BLaER1 (cell line): ENCODE measurements around the gene DENND1A.

Source experiments
- H3K27ac ChIP-seq: shearing (Covaris generic); formaldehyde crosslinking; 2 replicates; pipeline ENCODE4 v1.8.1; 2022
- H3K27me3 ChIP-seq: shearing (Covaris generic); formaldehyde crosslinking; 2 replicates; pipeline ENCODE4 v1.8.1; 2022
- H3K36me3 ChIP-seq: shearing (Covaris generic); formaldehyde crosslinking; 2 replicates; pipeline ENCODE4 v1.8.1; 2022
- H3K4me1 ChIP-seq: shearing (Covaris generic); formaldehyde crosslinking; 2 replicates; pipeline ENCODE4 v1.8.1; 2022
- H3K4me2 ChIP-seq: shearing (Covaris generic); formaldehyde crosslinking; 2 replicates; pipeline ENCODE4 v1.8.1; 2022
- H3K4me3 ChIP-seq: shearing (Covaris generic); formaldehyde crosslinking; 2 replicates; pipeline ENCODE4 v1.8.1; 2022
- H3K9ac ChIP-seq: shearing (Covaris generic); formaldehyde crosslinking; 2 replicates; pipeline ENCODE4 v1.8.1; 2022
- H3K9me3 ChIP-seq: shearing (Covaris generic); formaldehyde crosslinking; 2 replicates; pipeline ENCODE4 v1.8.1; 2022
- H4K20me1 ChIP-seq: shearing (Covaris generic); formaldehyde crosslinking; 2 replicates; pipeline ENCODE4 v1.8.1; 2022
- Cebpa-rat ChIP-seq: shearing (Covaris generic); IDR thresholded peaks from 2 replicates; pipeline ENCODE4 v1.8.1; 2022

Gene DENND1A

DNA sequence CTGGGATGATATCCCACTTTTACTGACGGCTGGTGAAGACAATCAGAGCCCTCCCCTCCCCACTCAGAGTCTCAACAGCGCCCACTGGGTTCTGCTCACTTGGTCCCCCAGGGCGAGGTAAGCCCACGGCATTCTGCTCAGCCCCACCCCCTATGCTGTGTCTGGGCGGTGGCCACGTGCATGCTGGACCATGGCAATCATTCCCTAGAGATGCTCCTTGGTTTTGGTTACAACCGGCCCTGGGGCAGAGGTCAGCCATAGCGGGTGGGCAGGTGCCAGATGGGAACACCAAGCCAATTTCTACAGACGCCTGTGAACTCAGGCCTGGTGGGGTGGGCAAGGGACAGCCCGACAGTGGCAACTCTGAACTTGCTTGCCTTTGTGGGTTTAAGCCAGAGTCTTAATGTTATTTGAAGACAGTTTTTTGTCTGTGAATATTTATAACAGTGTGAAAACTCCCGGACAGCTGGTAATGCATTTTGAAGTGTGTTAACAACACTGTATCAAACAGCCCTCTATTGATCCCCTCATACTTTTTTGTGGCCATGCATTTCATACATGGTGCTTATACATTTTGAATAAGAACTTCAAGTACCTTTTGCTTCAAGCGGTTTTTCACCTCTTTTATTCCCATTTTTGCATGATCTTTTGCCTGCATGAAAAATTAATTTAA lies 479.7 kb downstream of the DENND1A start:
- no peak for TF ChIP-seq Cebpa-rat
- no peak overlapping the region for H3K4me3 ChIP-seq
- H3K9me3 ChIP-seq = no peaks in the 10 kb centered on the region
- H3K4me1 ChIP-seq = peaks cover 9% of the 10 kb centered on the region
- no peaks in the 10 kb centered on the region for H3K27me3 ChIP-seq
- H3K4me2 ChIP-seq = no peak overlapping the region
- no peaks in the 10 kb centered on the region for H4K20me1 ChIP-seq
- no peak overlapping the region for H3K27ac ChIP-seq
- H3K9ac ChIP-seq = no peak overlapping the region
- peaks cover 59% of the 10 kb centered on the region for H3K36me3 ChIP-seq

- Histone ChIP-seq H3K27me3 (no peaks in the 10 kb centered on the region), H3K36me3 (peaks cover 44% of the 10 kb centered on the region), H3K9me3 (no peaks in the 10 kb centered on the region), H3K4me3 (no peak overlapping the region), H4K20me1 (no peaks in the 10 kb centered on the region), H3K4me1 (peaks cover 5% of the 10 kb centered on the region; the same call in 1 of the 2 replicates), H3K9ac (no peak overlapping the region), H3K4me2 (no peak overlapping the region), H3K27ac (no peak overlapping the region)
- TF ChIP-seq Cebpa-rat = no peak
Measured at GRCh38 chr9:123447934-123448646, 481.8 kb downstream of the DENND1A start.

DNA sequence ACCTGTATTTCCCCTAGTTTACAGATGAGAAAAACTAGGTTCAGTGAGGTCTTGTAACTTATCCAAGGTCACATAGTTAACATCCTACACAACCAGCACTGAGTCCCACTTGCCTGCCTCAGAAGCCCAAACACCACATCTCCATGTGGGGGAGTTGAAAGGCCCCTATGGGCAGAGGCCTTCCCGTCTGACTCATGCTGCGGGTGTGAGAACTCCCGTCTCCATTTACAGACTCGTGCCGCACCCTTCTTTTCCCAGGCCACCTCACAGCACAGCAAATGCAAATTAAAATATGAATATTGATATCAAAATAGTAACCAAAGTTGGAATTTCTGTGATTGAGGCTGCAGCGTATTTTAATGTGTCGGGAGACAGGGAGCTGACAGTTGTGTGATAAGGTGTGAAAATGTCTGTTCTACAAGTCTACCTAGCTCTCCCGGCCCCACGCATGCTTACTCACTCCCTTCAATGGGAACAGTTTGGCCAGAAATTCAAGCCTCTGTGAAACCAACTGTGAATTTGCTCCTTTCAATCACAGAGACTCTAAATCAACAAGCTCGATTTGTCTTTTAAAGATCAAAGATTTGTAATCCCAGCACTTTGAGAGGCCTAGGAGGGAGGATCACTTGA lies 483.8 kb downstream of the DENND1A start:
- Histone ChIP-seq H4K20me1 (no peaks in the 10 kb centered on the region), H3K27ac (no peak overlapping the region), H3K36me3 (peaks cover 26% of the 10 kb centered on the region), H3K4me1 (peaks cover 5% of the 10 kb centered on the region; the same call in 1 of the 2 replicates), H3K9me3 (no peaks in the 10 kb centered on the region), H3K4me3 (no peak overlapping the region), H3K27me3 (no peaks in the 10 kb centered on the region), H3K9ac (no peak overlapping the region), H3K4me2 (no peak overlapping the region)
- TF ChIP-seq Cebpa-rat = no peak

GRCh38 chr9:123445116-123445515 lies 484.8 kb downstream of the DENND1A start:
- H3K27me3 ChIP-seq = no peaks in the 10 kb centered on the region
- H3K4me1 ChIP-seq = peaks cover 2% of the 10 kb centered on the region; the same call in 1 of the 2 replicates
- H3K9me3 ChIP-seq = no peaks in the 10 kb centered on the region
- peaks cover 22% of the 10 kb centered on the region for H3K36me3 ChIP-seq
- no peak overlapping the region for H3K27ac ChIP-seq
- H3K4me2 ChIP-seq = no peak overlapping the region
- H3K4me3 ChIP-seq = no peak overlapping the region
- no peak overlapping the region for H3K9ac ChIP-seq
- TF ChIP-seq Cebpa-rat = no peak
- no peaks in the 10 kb centered on the region for H4K20me1 ChIP-seq

DNA sequence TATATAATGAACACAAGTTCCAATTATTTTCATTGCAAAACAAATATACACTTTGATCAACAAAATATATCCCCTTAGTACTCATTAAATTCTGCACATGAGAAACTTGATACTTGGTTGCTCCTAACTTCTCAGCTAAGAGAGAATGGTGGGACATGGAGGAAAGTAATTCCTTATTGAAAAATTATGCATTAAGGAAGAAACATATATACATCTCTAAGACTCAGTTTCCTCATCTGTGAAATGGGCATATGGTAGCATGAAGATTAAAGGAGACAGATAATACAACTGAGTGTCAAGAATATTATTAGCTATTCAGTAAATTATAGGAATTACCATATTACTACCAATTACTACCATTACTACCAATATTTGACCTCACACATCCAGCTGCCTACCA lies 488.2 kb downstream of the DENND1A start:
- Histone ChIP-seq H3K9ac (no peak overlapping the region), H3K4me2 (no peak overlapping the region)

GRCh38 chr9:123440256-123440655 lies 489.7 kb downstream of the DENND1A start:
- no peak for TF ChIP-seq Cebpa-rat
- Histone ChIP-seq H3K27me3 (no peaks in the 10 kb centered on the region), H3K9me3 (no peaks in the 10 kb centered on the region), H3K4me2 (no peak overlapping the region), H3K36me3 (peaks cover 44% of the 10 kb centered on the region), H3K27ac (no peak overlapping the region), H3K4me1 (no peaks in the 10 kb centered on the region), H3K4me3 (no peak overlapping the region), H4K20me1 (no peaks in the 10 kb centered on the region), H3K9ac (no peak overlapping the region)

More for the DNA sequence above, 488.2 kb downstream of the DENND1A start:
- no peaks in the 10 kb centered on the region for H3K9me3 ChIP-seq
- no peaks in the 10 kb centered on the region for H3K27me3 ChIP-seq
- H4K20me1 ChIP-seq = no peaks in the 10 kb centered on the region
- H3K36me3 ChIP-seq = peaks cover 40% of the 10 kb centered on the region
- H3K4me1 ChIP-seq = no peaks in the 10 kb centered on the region
- no peak overlapping the region for H3K27ac ChIP-seq
- no peak overlapping the region for H3K4me3 ChIP-seq
- no peak for TF ChIP-seq Cebpa-rat

DNA sequence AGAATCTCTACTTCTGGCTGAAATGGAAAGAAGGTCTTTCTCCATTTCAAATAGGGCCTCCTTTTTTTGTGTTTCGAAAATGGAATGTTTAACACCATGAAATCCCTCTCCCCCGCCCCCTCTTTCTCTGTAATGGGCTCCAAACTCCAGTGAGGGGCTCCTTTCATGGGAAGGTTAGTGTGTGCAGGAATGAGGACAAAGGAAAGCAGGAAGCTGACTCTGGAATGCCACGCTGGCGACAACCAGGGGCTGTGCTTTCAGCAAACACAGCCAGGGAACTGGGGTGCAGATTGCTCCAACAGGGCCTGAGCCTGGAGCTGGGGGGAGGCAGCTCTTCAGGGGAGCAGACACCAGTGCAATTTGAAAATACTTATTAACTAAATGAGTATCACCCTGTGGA lies 491.1 kb downstream of the DENND1A start:
- TF ChIP-seq Cebpa-rat = no peak
- Histone ChIP-seq H3K27me3 (no peaks in the 10 kb centered on the region), H3K4me2 (no peak overlapping the region), H4K20me1 (no peaks in the 10 kb centered on the region), H3K36me3 (peaks cover 51% of the 10 kb centered on the region), H3K27ac (no peak overlapping the region), H3K4me3 (no peak overlapping the region), H3K4me1 (no peaks in the 10 kb centered on the region), H3K9me3 (no peaks in the 10 kb centered on the region), H3K9ac (no peak overlapping the region)

GRCh38 chr9:123438321-123438720 lies 491.6 kb downstream of the DENND1A start:
- Histone ChIP-seq H3K4me1 (no peaks in the 10 kb centered on the region), H3K9ac (no peak overlapping the region), H3K36me3 (peaks cover 51% of the 10 kb centered on the region), H3K4me2 (no peak overlapping the region), H3K27ac (no peak overlapping the region), H3K4me3 (no peak overlapping the region), H3K9me3 (no peaks in the 10 kb centered on the region), H4K20me1 (no peaks in the 10 kb centered on the region), H3K27me3 (no peaks in the 10 kb centered on the region)
- TF ChIP-seq Cebpa-rat = no peak

DNA sequence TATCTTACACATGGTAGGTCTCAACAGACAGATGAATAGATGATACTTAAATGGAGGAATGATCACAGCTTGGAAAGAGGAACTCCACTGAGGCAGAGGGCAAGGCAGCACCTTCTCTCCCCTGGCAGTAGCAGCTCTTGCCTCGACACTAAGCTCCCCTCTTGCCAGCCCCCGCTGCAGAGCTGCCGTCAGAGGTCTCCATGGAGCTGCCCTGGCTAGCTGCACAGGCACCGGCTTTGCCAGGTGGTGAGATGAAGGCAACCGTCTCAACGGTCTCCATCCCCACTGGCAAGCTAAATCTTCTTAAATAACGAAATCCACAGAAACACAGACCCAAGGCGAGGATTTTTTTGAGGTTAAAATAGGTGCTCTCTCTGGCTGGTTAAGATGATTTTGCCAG lies 492.7 kb downstream of the DENND1A start:
- H3K4me3 ChIP-seq = no peak overlapping the region
- TF ChIP-seq Cebpa-rat = no peak
- H3K4me1 ChIP-seq = no peaks in the 10 kb centered on the region
- no peak overlapping the region for H3K4me2 ChIP-seq
- H4K20me1 ChIP-seq = no peaks in the 10 kb centered on the region
- no peaks in the 10 kb centered on the region for H3K27me3 ChIP-seq
- H3K27ac ChIP-seq = no peak overlapping the region
- peaks cover 60% of the 10 kb centered on the region for H3K36me3 ChIP-seq
- no peak overlapping the region for H3K9ac ChIP-seq
- H3K9me3 ChIP-seq = no peaks in the 10 kb centered on the region

DNA sequence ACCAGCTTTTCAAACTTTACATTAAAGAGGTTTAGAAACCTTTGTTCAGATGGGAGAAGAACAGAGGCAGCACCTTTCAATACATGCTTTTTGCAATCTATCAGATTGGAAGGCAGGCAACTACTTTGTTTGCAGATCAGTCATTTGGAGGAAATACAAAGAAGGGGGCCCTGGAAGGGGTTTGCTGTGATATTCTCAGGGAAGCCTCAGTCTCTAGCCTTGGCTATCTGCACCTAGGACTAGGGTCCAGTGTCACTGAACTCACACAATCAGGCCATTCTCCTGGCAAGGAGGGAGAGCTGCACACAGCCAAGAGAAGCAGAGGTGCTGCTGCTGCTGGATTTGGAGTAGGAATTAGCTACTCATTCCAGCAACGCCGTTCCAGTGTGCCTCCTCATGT lies 494.5 kb downstream of the DENND1A start:
- H3K9ac ChIP-seq = no peak overlapping the region
- H3K27me3 ChIP-seq = no peaks in the 10 kb centered on the region
- TF ChIP-seq Cebpa-rat = no peak
- no peak overlapping the region for H3K4me3 ChIP-seq
- no peaks in the 10 kb centered on the region for H4K20me1 ChIP-seq
- no peaks in the 10 kb centered on the region for H3K4me1 ChIP-seq
- H3K9me3 ChIP-seq = peaks cover 5% of the 10 kb centered on the region
- H3K4me2 ChIP-seq = no peak overlapping the region
- no peak overlapping the region for H3K27ac ChIP-seq
- H3K36me3 ChIP-seq = peaks cover 77% of the 10 kb centered on the region
